ENCODE data around the gene MAP4K4.
"Not testable (repeated sequence)": the region's sequence is repeated elsewhere in the genome, so short reads cannot be mapped to it uniquely, and the experiment has no call there.

The MAP4K4 gene

GRCh38 chr2:101883860-101884259 lies 186.4 kb downstream of the MAP4K4 start:
- DNase-seq, result no peak

GRCh38 chr2:101884423-101884822 lies 186.9 kb downstream of the MAP4K4 start:
- DNase-seq, result no peak

- no peak for DNase-seq
Observed at GRCh38 chr2:101887328-101887727, 189.8 kb downstream of the MAP4K4 start.

- DNase-seq, result no peak
Observed at GRCh38 chr2:101889460-101890098, 192.1 kb downstream of the MAP4K4 start.

- DNase-seq, result no peak
Observed at GRCh38 chr2:101892377-101892776, 194.9 kb downstream of the MAP4K4 start.

GRCh38 chr2:101893681-101894381 lies 196.3 kb downstream of the MAP4K4 start:
- DNase-seq, result no peak

- no peak for DNase-seq
Observed at GRCh38 chr2:101895039-101895438, 197.5 kb downstream of the MAP4K4 start.

- DNase-seq, result no peak
Observed at GRCh38 chr2:101895819-101896322, 198.4 kb downstream of the MAP4K4 start.

- DNase-seq, result no peak
Observed at GRCh38 chr2:101897301-101897700, 199.8 kb downstream of the MAP4K4 start.

GRCh38 chr2:101899265-101899664 lies 201.8 kb downstream of the MAP4K4 start:
- no peak for DNase-seq

- no peak for DNase-seq
Observed at GRCh38 chr2:101899871-101900270, 202.4 kb downstream of the MAP4K4 start.

GRCh38 chr2:101900375-101900774 lies 202.9 kb downstream of the MAP4K4 start:
- peak; percentile 19 for DNase-seq

GRCh38 chr2:101901241-101901640 lies 203.7 kb downstream of the MAP4K4 start:
- DNase-seq, result no peak

GRCh38 chr2:101902169-101902568 lies 204.7 kb downstream of the MAP4K4 start:
- no peak for DNase-seq

- no peak for DNase-seq
Observed at GRCh38 chr2:101904916-101905315, 207.4 kb downstream of the MAP4K4 start.

GRCh38 chr2:101905746-101906336 lies 208.3 kb downstream of the MAP4K4 start:
- DNase-seq, result no peak

GRCh38 chr2:101909760-101910159 lies 212.3 kb downstream of the MAP4K4 start:
- no peak for DNase-seq

GRCh38 chr2:101912545-101912944 lies 215.0 kb downstream of the MAP4K4 start:
- no peak for DNase-seq

- DNase-seq, result no peak
Observed at GRCh38 chr2:101921319-101921952, 223.9 kb downstream of the MAP4K4 start.

- DNase-seq, result no peak
Observed at GRCh38 chr2:101921953-101922325, 224.4 kb downstream of the MAP4K4 start.

- DNase-seq, result not testable (repeated sequence)
Observed at GRCh38 chr2:101924311-101924710, 226.8 kb downstream of the MAP4K4 start.

GRCh38 chr2:101930019-101930418 lies 232.5 kb downstream of the MAP4K4 start:
- no peak for DNase-seq

- no peak for DNase-seq
Observed at GRCh38 chr2:101930847-101931246, 233.3 kb downstream of the MAP4K4 start.

- no peak for DNase-seq
Observed at GRCh38 chr2:101931402-101931801, 233.9 kb downstream of the MAP4K4 start.
